GM21737 (cell line): ENCODE results near the gene MAD2L2.

Experiments used
- ATAC-seq: cut with Tn5 transposase; IDR thresholded peaks from one replicate; pipeline ENCODE4 v1.9.1; 2021; ENCODE audit warnings: mild to moderate bottlenecking, moderate library complexity; ENCODE audit not compliant: unreplicated experiment

Gene MAD2L2

DNA sequence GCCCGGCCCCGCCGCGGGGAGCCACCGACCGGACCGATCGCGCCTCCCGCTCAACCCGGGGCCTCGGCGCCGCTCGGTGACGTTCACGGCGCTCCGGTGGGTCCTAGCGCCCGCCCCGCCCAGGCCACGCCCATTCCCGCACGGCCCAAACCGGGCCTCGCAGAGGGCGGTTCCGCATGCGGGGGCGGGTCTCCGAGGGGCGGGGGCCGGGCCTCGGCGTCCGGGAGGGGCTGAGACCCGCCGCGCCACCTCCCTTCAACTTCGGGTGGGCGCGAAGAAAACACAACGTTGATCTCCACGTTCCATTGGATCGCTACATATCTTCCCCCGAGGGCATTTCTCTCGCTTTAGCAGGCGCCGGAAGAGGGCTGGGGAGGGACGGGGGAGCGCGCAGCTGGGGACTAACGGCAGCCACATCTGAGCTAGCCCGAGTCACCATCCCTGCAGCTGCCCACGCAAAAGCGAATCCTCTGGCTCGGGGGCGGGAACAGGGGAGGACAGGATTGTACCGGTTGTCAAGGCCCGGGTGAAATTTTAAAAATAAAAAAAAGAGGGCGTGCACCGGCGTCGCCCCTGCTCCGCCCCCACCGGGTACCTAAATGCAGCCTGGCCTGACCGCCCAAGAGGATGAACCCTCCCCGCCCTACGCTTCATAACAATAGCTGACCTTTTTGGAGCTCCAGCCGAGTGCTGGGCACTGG lies at the start of gene MAD2L2:
TSS of gene MAD2L2 (minus strand) at position 78 of the 701 bp plus-strand sequence. CDS start 547 bp downstream, outside the sequence.
- peak; percentile 75 for ATAC-seq

DNA sequence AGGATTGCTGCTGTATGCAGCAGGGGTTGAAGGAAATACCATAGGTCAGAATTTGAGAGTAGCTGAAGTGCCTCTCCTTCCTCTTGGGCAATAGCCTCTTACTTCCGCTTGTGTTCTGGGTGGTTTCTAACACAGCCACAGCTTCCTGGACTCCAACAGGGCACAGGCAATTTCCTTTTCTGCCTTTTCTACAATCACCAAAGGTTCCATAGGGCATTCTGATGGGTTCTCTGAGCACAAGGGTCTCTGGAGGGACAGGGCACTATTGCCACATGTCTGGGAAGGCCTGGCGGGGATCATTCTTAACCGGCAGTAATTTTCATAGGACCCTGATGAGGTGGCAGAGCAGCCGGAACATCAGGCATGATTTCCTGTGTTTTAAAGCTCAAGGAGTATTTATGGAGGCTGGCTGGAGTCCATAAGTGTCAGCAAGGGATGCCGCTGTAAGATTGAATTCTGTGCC lies 49.5 kb upstream of the MAD2L2 start:
- no peak for ATAC-seq

DNA sequence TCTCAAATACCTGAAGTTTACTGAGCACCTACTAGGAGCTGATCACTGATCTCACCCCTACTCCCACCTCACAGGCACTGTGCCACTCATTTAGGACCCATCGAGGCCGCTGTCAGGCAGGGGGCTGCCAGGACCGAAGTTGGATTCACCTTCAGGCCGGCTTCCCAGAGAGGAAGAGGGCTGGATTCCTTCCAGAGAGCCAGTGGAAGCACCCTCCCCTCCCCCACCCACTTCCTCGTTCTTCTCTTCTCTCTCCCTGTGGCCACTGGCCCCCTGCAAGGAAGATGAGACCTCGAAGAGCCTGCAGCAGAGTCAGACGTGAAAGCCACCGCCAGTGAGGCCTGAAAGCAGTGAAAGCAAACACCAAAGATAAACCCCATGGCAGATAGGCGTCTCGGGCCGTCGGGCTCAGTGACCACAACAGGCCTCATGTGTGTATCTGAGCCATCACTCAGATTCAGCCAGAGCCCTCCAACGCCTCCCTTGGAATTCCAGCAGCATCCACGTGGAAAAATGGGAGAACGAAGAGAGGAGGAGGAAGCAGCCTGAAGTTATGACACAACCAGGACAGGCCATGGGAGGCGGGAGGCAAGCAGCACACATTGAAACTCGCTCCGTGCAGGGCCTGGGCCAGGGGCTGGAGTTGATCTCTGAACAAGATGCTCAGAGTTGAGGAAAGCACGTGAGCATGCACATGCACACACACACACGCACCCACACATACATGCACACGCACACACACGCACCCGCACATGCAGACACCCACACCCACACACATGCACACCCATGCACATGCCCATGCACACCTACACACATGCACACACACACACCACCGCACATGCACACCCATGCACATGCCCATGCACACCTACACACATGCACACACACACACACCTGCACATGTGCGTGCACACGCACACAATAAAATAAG lies 48.8 kb upstream of the MAD2L2 start:
- no peak for ATAC-seq

DNA sequence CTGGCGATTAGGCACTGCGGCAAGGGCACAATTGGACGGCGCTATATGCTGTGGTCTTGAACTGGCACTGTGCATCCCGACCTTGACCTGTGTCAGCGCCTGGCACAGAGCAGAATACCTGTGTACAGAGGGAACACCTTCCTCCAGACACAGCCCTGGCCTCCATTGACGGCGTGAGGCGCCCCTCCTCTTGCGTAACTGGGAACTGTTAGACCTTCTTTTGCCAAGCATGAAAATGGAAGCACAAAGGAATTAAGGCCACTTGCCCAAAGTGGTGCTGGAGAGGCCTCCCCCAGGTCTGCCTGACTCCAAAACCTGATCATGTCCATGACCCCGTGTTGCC lies 48.2 kb upstream of the MAD2L2 start:
- ATAC-seq = no peak

DNA sequence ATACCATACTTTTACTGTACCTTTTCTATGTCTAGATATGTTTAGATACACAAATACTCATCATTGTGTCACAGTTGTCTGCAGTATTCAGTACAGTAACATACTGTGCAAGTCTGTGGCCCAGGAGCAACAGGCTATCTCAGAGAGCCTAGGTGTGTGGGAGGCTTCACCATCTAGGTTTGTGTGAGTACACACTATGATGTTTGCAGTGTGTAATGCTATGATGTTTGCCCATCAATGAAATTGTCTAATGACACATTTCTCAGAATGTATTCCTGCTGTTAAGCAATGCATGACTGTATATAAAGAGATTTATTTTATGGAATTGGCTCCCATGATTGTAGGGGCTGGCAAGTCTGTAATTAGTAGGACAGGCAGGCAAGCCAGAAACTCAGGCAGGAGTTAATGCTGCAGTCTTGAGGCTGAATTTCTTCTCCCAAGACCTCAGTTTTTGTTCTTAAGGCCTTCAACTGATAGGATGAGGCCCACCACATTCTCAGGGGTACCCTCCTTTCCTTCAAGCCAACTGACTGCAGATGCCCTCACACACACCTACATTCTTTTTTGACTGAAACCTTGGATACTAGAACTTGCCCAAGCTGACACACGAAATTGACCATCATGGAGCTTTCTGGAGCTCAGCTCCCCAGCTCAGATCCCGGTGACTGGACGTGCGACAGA lies 47.3 kb upstream of the MAD2L2 start:
- no peak for ATAC-seq

DNA sequence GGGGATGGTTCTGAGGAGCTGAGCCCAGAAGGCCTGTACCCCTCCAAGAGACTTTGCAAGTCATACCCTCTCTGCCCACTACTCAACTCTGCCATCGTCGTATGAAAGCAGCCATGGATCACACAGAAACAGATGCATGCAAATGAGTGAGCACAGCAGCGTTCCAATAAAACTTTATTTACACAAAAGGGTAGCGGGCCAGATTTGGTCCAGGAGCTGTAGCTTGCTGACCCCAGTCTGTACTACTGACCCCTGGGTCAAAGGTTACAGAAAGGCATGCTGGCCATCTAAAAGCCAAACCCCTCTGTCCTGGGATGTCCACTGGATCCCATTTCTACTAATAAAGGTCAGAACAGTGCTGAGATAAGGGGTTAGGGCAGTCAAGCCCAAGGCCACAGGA lies 46.2 kb upstream of the MAD2L2 start:
- ATAC-seq = no peak

DNA sequence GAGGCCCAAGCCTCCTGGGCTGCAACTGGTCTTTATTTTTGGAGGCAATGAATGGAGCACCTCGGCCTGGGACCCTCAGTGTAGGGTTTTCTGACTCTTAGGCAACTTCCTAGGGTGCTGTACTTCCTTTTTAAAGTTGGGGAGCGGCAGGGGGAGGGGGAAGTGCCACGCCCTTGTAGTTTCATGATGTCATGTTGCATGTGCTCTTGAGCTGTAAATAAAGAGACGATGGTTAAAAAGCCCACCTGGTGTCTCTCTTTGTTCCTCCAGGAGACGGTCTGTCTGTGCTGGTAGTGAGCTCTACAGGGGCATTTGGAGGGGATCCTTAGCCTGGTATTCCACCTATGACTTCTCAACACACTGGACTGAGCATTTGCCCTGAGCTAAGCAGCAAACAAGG lies 44.7 kb upstream of the MAD2L2 start:
- ATAC-seq = no peak

DNA sequence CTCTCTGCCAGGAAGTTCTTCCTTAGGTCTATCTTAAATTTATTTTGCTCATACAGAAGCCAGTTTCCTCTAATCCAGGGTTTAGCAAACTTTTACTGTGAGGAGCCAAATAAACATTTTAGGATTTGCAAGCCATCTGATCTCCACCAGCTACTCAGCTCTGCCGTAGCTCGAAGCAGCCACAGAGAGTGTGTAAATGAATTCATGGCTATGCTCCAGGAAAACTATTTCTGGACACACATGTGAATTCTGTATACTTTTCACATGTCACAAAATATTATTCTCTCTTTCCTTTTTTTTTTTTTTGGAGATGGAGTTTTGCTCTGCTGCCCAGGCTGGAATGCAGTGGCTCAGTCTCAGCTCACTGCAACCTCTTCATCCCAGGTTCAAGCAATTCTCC lies 41.6 kb upstream of the MAD2L2 start:
- no peak for ATAC-seq

DNA sequence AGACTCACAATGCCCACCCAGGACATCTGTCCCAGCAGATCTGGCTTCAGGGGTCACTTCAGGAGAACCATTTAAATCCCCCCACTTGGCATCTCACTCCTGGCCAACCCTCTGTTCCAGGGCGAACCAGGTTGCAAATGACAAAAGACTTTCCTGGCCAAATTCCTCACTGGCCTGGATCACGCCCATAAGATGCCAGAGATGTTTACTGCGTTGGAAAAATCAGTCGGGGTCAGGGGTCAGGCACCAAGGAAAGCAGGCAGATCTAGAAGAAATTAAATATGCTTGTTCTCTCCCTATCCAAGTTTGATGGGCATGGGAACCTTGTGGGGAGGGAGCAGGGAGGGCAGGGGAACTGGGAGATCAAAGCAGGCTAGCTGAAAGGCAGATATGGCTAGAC lies 40.4 kb upstream of the MAD2L2 start:
- no peak for ATAC-seq

DNA sequence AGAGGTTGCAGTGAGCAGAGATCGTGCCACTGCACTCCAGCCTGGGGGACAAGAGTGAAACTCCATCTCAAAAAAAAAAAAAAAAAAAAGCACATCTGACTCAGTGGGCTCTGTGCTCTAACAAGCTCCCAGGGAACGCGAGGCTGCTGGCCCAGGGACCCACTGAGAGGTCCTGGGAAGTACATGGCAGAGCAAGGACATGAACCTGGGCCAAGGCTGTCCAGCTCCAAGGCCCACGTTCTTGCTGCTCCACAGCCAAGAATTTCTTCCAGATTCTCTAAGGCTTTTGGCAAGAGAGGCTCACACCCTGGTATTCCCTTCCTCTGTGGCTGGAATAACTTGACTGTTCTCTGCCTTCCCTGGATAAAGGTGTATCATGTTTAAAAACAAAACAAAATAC lies 39.6 kb upstream of the MAD2L2 start:
- ATAC-seq = no peak

DNA sequence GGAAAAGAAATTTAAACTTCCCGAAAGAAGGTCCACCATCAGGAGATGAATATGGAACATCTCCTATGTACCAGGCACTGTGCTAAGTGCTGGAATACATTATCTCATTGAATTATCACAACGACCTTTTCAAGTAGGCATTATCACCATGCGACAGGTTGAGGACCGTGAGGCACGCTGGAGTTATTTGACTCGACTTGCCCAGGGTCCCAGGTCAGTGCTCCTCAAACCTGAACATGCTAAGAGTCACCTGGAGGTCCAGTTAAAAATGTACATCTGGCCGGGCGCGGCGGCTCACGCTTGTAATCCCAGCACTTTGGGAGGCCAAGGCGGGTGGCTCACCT lies 39.1 kb upstream of the MAD2L2 start:
- no peak for ATAC-seq

DNA sequence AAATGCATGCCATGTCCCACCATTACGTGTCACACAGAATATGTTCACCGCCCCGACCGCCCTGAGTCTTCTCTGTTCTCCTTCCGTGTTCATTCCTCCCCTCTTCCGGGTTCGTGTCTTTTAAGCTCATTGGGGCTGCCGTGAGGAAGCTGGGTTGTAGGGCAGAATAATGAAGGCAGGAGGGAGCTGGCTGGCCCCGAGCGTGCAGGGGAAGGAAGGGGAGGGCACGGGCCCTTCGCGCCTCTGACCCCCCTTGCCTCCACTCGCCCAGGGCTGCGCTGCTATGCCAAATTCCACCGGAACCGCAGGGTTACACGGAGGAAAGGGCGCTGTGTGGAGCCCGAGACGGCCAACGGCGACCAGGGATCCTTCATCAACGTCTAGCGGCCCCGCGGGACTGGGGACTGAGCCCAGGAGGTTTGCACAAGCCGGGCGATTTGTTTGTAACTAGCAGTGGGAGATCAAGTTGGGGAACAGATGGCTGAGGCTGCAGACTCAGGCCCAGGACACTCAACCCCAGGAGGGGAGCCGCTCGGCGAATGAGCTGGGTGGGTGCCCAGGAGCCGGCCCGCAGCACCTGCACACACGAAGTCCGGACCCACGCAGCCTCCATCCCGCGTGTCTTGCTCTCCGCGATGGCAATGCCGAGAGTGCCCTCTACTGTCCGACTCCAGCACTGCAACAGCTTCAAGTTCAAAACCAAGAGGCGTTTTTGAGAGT lies 38.5 kb upstream of the MAD2L2 start:
- no peak for ATAC-seq

DNA sequence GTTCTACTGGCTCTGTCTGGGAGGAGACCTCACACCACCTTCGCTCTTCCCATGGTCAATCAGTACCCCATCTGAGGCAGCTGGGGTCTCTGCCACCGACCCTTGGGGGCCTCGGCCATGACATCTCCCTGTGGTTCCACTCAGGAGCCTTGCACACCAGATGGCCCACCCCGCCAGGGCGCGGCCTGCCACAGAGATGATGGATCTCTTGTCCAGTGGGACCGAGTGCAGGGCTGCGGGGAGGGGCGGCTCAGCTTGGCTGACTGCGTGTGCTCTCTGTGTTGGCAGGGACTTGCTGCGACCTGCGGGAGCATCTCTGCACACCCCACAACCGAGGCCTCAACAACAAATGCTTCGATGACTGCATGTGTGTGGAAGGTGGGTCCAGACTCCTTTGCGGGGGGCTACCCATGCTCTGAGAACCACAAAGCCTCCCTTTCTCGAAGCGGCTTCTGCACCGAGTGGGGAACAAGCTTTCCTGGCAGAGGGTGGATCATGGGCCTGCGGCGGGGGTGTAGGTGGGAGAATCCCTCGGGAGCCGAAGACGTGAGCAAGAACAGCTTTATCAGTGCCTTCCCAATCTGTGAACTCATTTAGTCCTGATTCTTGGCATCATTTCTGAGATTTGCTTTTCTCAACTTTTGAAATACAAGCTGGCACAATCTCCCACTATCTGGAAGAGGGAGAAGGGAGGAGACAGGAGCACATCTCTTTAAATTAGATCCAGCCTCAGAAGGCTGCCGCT lies 34.1 kb upstream of the MAD2L2 start:
- no peak for ATAC-seq

DNA sequence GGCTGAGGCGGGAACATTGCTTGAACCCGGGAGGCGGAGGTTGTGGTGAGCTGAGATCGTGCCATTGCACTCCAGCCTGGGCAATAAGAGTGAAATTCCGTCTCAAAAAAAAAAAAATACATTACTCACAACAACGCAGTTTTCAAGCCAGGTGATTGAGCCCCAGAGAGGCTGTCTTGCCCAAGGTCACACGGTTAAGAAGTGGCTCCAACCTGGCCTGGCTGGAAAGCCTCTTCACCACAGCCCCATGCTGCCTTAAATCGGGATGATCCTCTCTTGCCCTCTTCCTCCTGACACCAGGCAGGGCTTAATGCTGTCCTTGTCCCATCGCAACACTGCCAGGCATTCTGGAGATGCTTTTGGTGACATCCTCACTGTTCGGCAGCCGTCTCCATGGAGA lies 32.1 kb upstream of the MAD2L2 start:
- no peak for ATAC-seq

DNA sequence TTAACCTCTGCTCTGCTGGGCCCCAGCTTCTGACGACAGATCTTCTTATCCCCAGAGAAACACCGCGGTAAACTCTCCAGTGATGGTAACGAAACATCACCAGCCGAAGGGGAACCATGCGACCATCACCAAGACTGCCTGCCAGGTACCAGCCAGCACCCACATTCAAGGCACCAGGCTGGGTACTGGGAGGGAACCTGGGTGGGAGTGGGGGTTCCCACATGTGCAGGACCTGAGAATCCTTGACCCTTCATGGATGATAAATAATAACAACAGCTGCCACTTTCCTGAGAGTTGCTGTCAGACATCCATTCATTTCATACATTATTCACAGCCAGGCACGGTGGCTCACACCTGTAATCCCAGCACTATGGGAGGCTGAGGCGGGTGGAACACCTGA lies 31.3 kb upstream of the MAD2L2 start:
- no peak for ATAC-seq

DNA sequence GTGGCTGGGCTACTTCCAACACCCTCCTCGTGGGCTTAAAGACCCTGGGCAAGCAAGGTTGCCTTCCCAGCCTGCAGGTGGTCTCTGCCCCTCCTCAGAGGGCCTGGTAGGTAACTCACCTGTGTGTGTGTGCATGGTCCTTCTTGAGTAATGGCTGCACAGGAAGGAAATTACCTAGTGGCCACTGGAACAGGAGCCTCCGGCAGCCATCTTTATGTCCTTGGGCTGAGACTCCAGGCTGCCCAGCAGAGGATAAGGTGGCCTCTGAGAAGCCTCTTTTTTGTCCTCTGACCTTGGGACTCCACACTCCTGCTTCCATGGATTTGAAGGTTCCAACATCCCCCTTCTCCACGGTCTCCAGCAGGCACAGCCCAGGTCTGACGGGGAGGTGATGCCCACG lies 30.5 kb upstream of the MAD2L2 start:
- no peak for ATAC-seq

DNA sequence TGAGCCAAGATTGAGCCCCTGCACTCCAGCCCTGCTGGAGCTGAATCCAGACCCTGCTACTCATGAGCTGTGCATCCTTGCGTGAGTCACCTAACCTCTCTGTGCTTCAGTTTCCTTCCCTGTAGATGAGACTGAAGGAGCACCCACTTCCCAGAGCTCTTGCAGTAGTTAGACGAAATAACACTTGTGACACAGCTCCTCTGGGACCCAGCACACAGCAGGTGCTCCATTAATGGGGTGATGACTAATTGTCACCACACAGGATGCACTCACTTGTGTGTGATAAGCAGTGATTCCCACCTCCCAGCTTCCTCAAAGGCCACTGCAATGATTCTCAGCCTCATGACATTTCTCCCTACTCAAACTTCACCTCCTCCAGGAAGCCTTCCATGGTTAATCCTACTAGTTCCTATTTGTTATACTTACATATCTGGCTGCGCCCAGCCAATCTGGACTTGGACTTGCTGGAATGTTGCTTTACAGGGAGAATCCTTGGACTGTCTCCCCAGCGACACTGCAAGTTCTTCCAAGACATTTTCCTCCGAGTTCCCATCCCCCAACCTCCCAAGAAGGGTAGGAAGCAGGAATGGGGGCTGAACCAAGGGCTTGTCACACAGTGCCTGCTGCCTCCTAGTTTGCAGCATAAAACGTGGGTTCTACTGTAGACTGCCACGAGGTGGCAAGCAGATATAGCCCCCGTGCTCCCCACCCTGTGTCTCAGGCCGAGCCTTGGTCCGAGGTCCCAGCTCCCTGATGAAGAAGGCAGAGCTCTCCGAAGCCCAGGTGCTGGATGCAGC lies 27.8 kb upstream of the MAD2L2 start:
- ATAC-seq = no peak

DNA sequence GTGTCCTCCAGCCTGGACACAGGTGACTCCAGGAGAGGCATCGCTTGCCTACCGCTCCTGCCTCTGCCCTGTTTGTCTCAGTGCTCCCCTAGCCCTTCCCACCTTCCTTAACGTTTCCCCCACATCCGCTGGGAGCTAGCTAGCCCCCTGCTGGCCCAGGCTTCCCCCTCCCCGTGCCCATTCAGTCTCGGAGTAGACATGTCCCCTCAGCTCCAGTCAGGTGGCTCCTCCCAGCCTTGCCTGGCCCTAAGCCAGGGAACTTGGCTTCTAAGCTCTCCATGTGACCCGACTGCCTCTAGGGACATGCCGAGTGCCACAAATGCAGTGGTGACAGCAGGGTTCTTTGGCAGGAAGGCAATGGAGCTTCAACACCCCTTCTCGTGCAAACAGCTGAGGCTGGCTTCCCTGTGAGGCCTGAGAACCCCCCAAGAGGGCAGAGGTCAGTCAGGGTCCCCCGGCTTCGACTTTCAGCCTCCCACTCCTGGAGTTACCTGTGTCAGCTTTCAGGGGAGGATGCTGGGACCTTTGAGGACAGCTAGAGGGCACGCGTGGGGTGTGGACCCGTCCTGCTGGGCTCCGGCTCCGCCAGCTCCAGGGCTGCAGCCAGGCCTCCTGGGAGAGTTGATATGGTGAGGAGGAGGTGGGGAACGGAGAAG lies 26.8 kb upstream of the MAD2L2 start:
- no peak for ATAC-seq

DNA sequence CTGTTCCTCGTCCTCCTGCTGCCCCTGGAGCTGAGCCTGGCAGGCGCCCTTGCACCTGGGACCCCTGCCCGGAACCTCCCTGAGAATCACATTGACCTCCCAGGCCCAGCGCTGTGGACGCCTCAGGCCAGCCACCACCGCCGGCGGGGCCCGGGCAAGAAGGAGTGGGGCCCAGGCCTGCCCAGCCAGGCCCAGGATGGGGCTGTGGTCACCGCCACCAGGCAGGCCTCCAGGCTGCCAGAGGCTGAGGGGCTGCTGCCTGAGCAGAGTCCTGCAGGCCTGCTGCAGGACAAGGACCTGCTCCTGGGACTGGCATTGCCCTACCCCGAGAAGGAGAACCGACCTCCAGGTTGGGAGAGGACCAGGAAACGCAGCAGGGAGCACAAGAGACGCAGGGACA lies 25.3 kb upstream of the MAD2L2 start:
- ATAC-seq = no peak
